HepG2 (cell line): ENCODE results near the gene OSBP. TPM values are rescaled to one million over a fixed set of nuclear protein-coding genes. Genes with fewer than 3 reads are reported as not detected.

Experiments used
- BCL3 ChIP-seq: sonication (generic); formaldehyde crosslinking; IDR thresholded peaks from 2 replicates; pipeline ENCODE4 v1.5.1; 2020; ENCODE audit warnings: mild to moderate bottlenecking, missing genetic modification reagents, moderate library complexity
- CREB1 ChIP-seq, 2 experiments: fragments of 450-650 bp in 1 of 2; IDR thresholded peaks; 2 replicates each; pipeline ENCODE4 v1.6.1; 2016 to 2017; ENCODE audit warnings: control low read depth in 1 of 2, mild to moderate bottlenecking in 1 of 2, missing compliant biosample characterization in 1 of 2, missing genetic modification characterization in 1 of 2
- FOXP4 ChIP-seq: sonication (generic); formaldehyde crosslinking; IDR thresholded peaks from 2 replicates; pipeline ENCODE4 v1.4.0; 2020; ENCODE audit warnings: missing genetic modification reagents
- GLI4 ChIP-seq: sonication (generic); formaldehyde crosslinking; IDR thresholded peaks from 2 replicates; pipeline ENCODE4 v1.5.1; 2020; ENCODE audit warnings: missing genetic modification reagents, mild to moderate bottlenecking, moderate library complexity, borderline replicate concordance
- NCOR1 ChIP-seq: fragments of 200-600 bp; sonication (generic); IDR thresholded peaks from 2 replicates; pipeline ENCODE4 v1.7.0; 2017; ENCODE audit warnings: antibody characterized with exemption, low read length, borderline replicate concordance
- RBM22 ChIP-seq: fragments of 200-400 bp; formaldehyde crosslinking; optimal IDR thresholded peaks from 2 replicates; pipeline ENCODE3; 2017; ENCODE audit warnings: mild to moderate bottlenecking, low read length, moderate library complexity
- SKIL ChIP-seq: sonication (generic); formaldehyde crosslinking; IDR thresholded peaks from 2 replicates; pipeline ENCODE4 v1.8.0; 2022; ENCODE audit warnings: missing genetic modification reagents, mild to moderate bottlenecking, moderate library complexity, borderline replicate concordance
- TAF15 ChIP-seq: fragments of 200-400 bp; formaldehyde crosslinking; IDR thresholded peaks from one replicate; pipeline ENCODE4 v1.6.1; 2018; ENCODE audit warnings: mild to moderate bottlenecking, low read depth, low read length; ENCODE audit not compliant: poor library complexity, severe bottlenecking
- TFDP1 ChIP-seq: IDR thresholded peaks from 2 replicates; pipeline ENCODE4 v1.6.1; 2016; ENCODE audit warnings: missing compliant biosample characterization, missing genetic modification reagents, borderline replicate concordance
- ZBED4 ChIP-seq: sonication (generic); formaldehyde crosslinking; IDR thresholded peaks from 2 replicates; pipeline ENCODE4 v1.4.0; 2020; ENCODE audit warnings: missing genetic modification reagents, borderline replicate concordance
- ZHX1 ChIP-seq: sonication (generic); formaldehyde crosslinking; IDR thresholded peaks from 2 replicates; pipeline ENCODE4 v1.8.1; 2022; ENCODE audit warnings: low read depth, mild to moderate bottlenecking, missing genetic modification reagents
- ZNF230 ChIP-seq: sonication (generic); formaldehyde crosslinking; IDR thresholded peaks from 2 replicates; pipeline ENCODE4 v1.4.0; 2020; ENCODE audit warnings: mild to moderate bottlenecking, missing genetic modification reagents
- ZNF550 ChIP-seq: sonication (generic); formaldehyde crosslinking; IDR thresholded peaks from 2 replicates; pipeline ENCODE4 v1.4.0; 2020; ENCODE audit warnings: mild to moderate bottlenecking, missing genetic modification reagents, borderline replicate concordance
- polyA plus RNA-seq, 8 experiments: library from polyadenylated mRNA; depleted of rRNA in 3 of 8; stranded (reverse) in 7 of 8; unstranded in 1 of 8; fragments of >200 nt; fragmentation: Illumina TruSeq in 4 of 8; extraction: Trizol in 4 of 8; gene quantifications; 2 replicates each; pipeline versions ENCODE4 v1.2.1 to v1.2.3, GENCODE V29; 2011 to 2016; ENCODE audit warnings: low read depth in 4 of 8, missing spikeins in 1 of 8, mixed read lengths in 1 of 8; ENCODE audit not compliant: insufficient read depth in 1 of 8
- total RNA-seq, 5 experiments: library from RNA; depleted of rRNA; stranded (reverse); fragments of >200 nt; fragmentation: Illumina TruSeq; extraction: Trizol; gene quantifications; 2 replicates each; pipeline ENCODE4 v1.2.3, GENCODE V29; 2016; ENCODE audit warnings: low read depth in 1 of 5

The OSBP gene
- total and polyA plus RNA-seq, 2 of the 13 experiments (the other 11 are each of a cell fraction or from before 2014, with no cell fraction given) = 12.1 to 13.5 TPM

GRCh38 chr11:59550368-59550841, 65.2 kb downstream of the OSBP start (continued):
- no peak for TF ChIP-seq FOXP4 (CRISPR knock-in tag)
- TF ChIP-seq ZNF230 (CRISPR knock-in tag) = peak; percentile 89
- TF ChIP-seq GLI4 (CRISPR knock-in tag) = no peak
- TF ChIP-seq BCL3 (CRISPR knock-in tag) = peak; percentile 26; the same call in 1 of the 2 replicates
- TF ChIP-seq CREB1 (IDR thresholded peaks at IDR 0.05) = peak; percentile 36; the same call in 1 of the 2 replicates
- TF ChIP-seq CREB1 (CRISPR knock-in tag; IDR thresholded peaks at IDR 0.05) = peak; percentile 82
- no peak for TF ChIP-seq TAF15
- TF ChIP-seq ZBED4 (CRISPR knock-in tag) = peak; percentile 89; the same call in 1 of the 2 replicates
- no peak; the same call in 1 of the 2 replicates for TF ChIP-seq SKIL (CRISPR knock-in tag)
- TF ChIP-seq NCOR1 = no peak
- TF ChIP-seq ZNF550 = no peak
- peak; percentile 83; the same call in 1 of the 2 replicates for TF ChIP-seq TFDP1 (CRISPR knock-in tag)
- peak; percentile 53; the same call in 1 of the 2 replicates for TF ChIP-seq ZHX1 (CRISPR knock-in tag)
- TF ChIP-seq RBM22 = peak; percentile 96
